ENCODE data around the gene SLC12A8.
A peak's percentile ranks its signal among the peaks of the same experiment; 100 is the strongest.

Gene SLC12A8

GRCh38 chr3:125186800-125187598 is 25.5 kb downstream of the SLC12A8 start:
- no peak for DNase-seq (ENCODE audit: low spot score)

GRCh38 chr3:125186261-125186787 is 26.2 kb downstream of the SLC12A8 start:
- DNase-seq (ENCODE audit: low spot score), result no peak

GRCh38 chr3:125185805-125186204 is 26.7 kb downstream of the SLC12A8 start:
- DNase-seq (ENCODE audit: low spot score), result no peak

- DNase-seq (ENCODE audit: low spot score), result peak; percentile 56
Measured at GRCh38 chr3:125179884-125180240, 32.7 kb downstream of the SLC12A8 start.

GRCh38 chr3:125179143-125179883 is 33.2 kb downstream of the SLC12A8 start:
- DNase-seq (ENCODE audit: low spot score), result peak; percentile 28

GRCh38 chr3:125177746-125178145 is 34.8 kb downstream of the SLC12A8 start:
- no peak for DNase-seq (ENCODE audit: low spot score)

- DNase-seq (ENCODE audit: low spot score), result no peak
Measured at GRCh38 chr3:125175295-125176078, 37.1 kb downstream of the SLC12A8 start.

- no peak for DNase-seq (ENCODE audit: low spot score)
Measured at GRCh38 chr3:125172346-125172745, 40.2 kb downstream of the SLC12A8 start.

- no peak for DNase-seq (ENCODE audit: low spot score)
Measured at GRCh38 chr3:125168711-125169393, 43.7 kb downstream of the SLC12A8 start.

- DNase-seq (ENCODE audit: low spot score), result no peak
Measured at GRCh38 chr3:125166599-125167136, 45.9 kb downstream of the SLC12A8 start.

GRCh38 chr3:125165948-125166553 is 46.5 kb downstream of the SLC12A8 start:
- DNase-seq (ENCODE audit: low spot score), result no peak

- DNase-seq (ENCODE audit: low spot score), result peak; percentile 64
Measured at GRCh38 chr3:125165189-125165947, 47.2 kb downstream of the SLC12A8 start.

GRCh38 chr3:125163739-125164601 is 48.6 kb downstream of the SLC12A8 start:
- DNase-seq (ENCODE audit: low spot score), result peak; percentile 55

GRCh38 chr3:125161607-125162219 is 50.8 kb downstream of the SLC12A8 start:
- no peak for DNase-seq (ENCODE audit: low spot score)

- no peak for DNase-seq (ENCODE audit: low spot score)
Measured at GRCh38 chr3:125160606-125161371, 51.8 kb downstream of the SLC12A8 start.

- no peak for DNase-seq (ENCODE audit: low spot score)
Measured at GRCh38 chr3:125157183-125157582, 55.4 kb downstream of the SLC12A8 start.

- no peak for DNase-seq (ENCODE audit: low spot score)
Measured at GRCh38 chr3:125156456-125156855, 56.1 kb downstream of the SLC12A8 start.

- DNase-seq (ENCODE audit: low spot score), result no peak
Measured at GRCh38 chr3:125154800-125155269, 57.7 kb downstream of the SLC12A8 start.
